Caco-2 (cell line): ENCODE data around the gene RPL15. TPM values are rescaled to one million over a fixed set of nuclear protein-coding genes. Genes with fewer than 3 reads are reported as not detected.
"Not testable (repeated sequence)": the region's sequence is repeated elsewhere in the genome, so short reads cannot be mapped to it uniquely, and the experiment has no call there.

ENCODE experiments used
- BruUV-seq: library from RNA; stranded (reverse); fragments of 400-500 nt; replicated peaks from 2 replicates; lab custom pipeline; 2021; lab: Mats Ljungman, UMichigan
- CTCF ChIA-PET: fragments of 300-600 bp; sonication (Branson Sonifier 250); formaldehyde crosslinking; loops from one replicate; lab custom pipeline; 2022; ENCODE audit warnings: antibody characterized with exemption; lab: Charles Lee
- POLR2A ChIA-PET: fragments of 300-600 bp; sonication (Branson Sonifier 250); formaldehyde crosslinking; loops from one replicate; lab custom pipeline; 2022; ENCODE audit warnings: antibody characterized with exemption; lab: Charles Lee
- DNase-seq, 2 experiments: peaks; one replicate each; pipeline versions ENCODE4 v3.0.0 to v3.0.0-alpha.2; 2020 to 2022
- H3K27me3 ChIP-seq: replicated peaks from 2 replicates; pipeline ENCODE4 v1.6.0; 2011; ENCODE audit warnings: low read length; ENCODE audit not compliant: control insufficient read depth, insufficient read depth
- H3K36me3 ChIP-seq: 2 replicates; pipeline ENCODE4 v1.5.1; 2011; ENCODE audit warnings: low read length; ENCODE audit not compliant: control insufficient read depth, insufficient read depth
- H3K4me1 ChIP-seq: fragments of 250-450 bp; sonication (Bioruptor Pico); 2 replicates; pipeline ENCODE4 v1.5.1; 2020; ENCODE audit warnings: mild to moderate bottlenecking
- H3K4me3 ChIP-seq: 2 replicates; pipeline ENCODE4 v1.5.1; 2011; ENCODE audit warnings: low read depth, mild to moderate bottlenecking, control low read depth, low read length
- H3K9me3 ChIP-seq: fragments of 250-450 bp; sonication (Bioruptor Pico); 2 replicates; pipeline ENCODE4 v1.5.1; 2020; ENCODE audit warnings: mild to moderate bottlenecking, moderate library complexity
- H3K27ac Mint-ChIP-seq: one replicate; pipeline ENCODE4 v1.8.0; 2022; ENCODE audit warnings: mixed read lengths; ENCODE audit not compliant: unreplicated experiment
- H3K27me3 Mint-ChIP-seq: one replicate; pipeline ENCODE4 v1.8.0; 2022; ENCODE audit warnings: mixed read lengths; ENCODE audit not compliant: insufficient read depth, unreplicated experiment
- H3K36me3 Mint-ChIP-seq: one replicate; pipeline ENCODE4 v1.8.0; 2022; ENCODE audit warnings: mild to moderate bottlenecking, mixed read lengths; ENCODE audit not compliant: insufficient read depth, unreplicated experiment
- H3K4me1 Mint-ChIP-seq: one replicate; pipeline ENCODE4 v1.8.0; 2022; ENCODE audit warnings: low read depth, mixed read lengths; ENCODE audit not compliant: unreplicated experiment
- H3K4me3 Mint-ChIP-seq: one replicate; pipeline ENCODE4 v1.8.0; 2022; ENCODE audit warnings: mild to moderate bottlenecking, moderate library complexity, mixed read lengths; ENCODE audit not compliant: unreplicated experiment
- H3K9me3 Mint-ChIP-seq: one replicate; pipeline ENCODE4 v1.8.0; 2022; ENCODE audit warnings: mixed read lengths; ENCODE audit not compliant: unreplicated experiment
- CTCF ChIP-seq, 2 experiments: fragments of 200-600 bp in 1 of 2; IDR thresholded peaks; 1 replicate in 1 of 2; 2 replicates in 1 of 2; pipeline versions ENCODE4 v1.5.1 to v1.8.0; 2011 to 2022; ENCODE audit warnings: antibody characterized with exemption in 1 of 2, control low read depth in 1 of 2, inconsistent platforms in 1 of 2, low read depth in 1 of 2, low read length in 1 of 2, mild to moderate bottlenecking in 1 of 2, moderate library complexity in 1 of 2; ENCODE audit not compliant: insufficient read depth in 1 of 2, severe bottlenecking in 1 of 2, unreplicated experiment in 1 of 2
- intact Hi-C: fragments of 100-400 bp; cut with micrococcal nuclease; formaldehyde crosslinking; loops from one replicate; pipeline ENCODE4 v1.10.0; 2022; ENCODE audit not compliant: unreplicated experiment
- total RNA-seq: library from RNA; stranded (reverse); gene quantifications from 2 replicates; pipeline ENCODE4 v1.2.3, GENCODE V29; 2022

The RPL15 gene
- total RNA-seq, 1 experiment from 2014 or later: 1,698 TPM

DNA sequence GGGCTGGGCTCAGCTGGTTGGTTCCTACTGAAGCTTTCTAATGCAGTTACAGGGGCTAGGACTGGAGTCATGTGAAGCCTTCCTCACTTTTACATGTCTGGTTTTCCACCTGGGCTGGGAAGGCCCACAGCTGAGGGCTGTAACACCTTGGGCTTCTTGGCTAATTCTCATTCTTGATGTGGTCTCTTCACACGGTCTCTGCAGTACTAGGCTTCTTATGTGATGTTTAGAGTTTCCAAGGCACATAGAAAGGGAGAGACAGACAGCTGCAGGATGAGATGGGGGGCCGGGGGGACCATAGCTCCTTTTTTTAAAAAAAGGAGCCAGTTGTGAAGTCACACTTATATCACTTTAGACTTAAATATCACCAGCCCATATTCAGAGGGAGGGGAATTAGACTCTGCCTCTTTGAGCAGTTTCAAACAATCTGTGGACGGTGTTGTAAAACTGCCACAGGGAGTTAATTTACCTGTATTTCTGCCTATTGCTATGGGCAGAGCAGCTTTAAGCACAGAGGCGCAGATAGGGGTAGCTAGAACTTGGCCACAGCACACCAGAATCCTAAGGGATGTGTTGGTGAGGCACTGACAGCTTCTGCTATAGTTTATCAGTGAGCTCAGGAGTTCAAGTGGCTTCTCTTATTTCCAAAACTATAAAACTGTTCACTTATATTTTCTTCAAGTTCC lies 46.8 kb upstream of the RPL15 start:
- Histone ChIP-seq H3K27me3 (no peaks in the 10 kb centered on the region), H3K36me3 (no peaks in the 10 kb centered on the region), H3K4me1 (peaks cover 11% of the 10 kb centered on the region), H3K9me3 (no peaks in the 10 kb centered on the region), H3K4me3 (no peak overlapping the region)
- Mint-ChIP-seq H3K4me3 (no peak overlapping the region), H3K27ac (no peak overlapping the region), H3K27me3 (no peaks in the 10 kb centered on the region), H3K4me1 (peaks cover 7% of the 10 kb centered on the region), H3K36me3 (peaks cover 4% of the 10 kb centered on the region), H3K9me3 (no peaks in the 10 kb centered on the region)
- BruUV-seq: no TSS peak
- DNase-seq: no peak
- CTCF ChIA-PET: no interaction called here
- POLR2A ChIA-PET: no interaction called here
- intact Hi-C loops: no loop called here
- no peak for TF ChIP-seq CTCF (IDR thresholded peaks at IDR 0.05; ENCODE audit: insufficient read depth in 1 of 2, low read depth in 1 of 2, low read length in 1 of 2, severe bottlenecking in 1 of 2, unreplicated experiment in 1 of 2)

- DNase-seq, intact Hi-C loops, BruUV-seq, H3K9me3 ChIP-seq, H3K4me3 ChIP-seq, H3K36me3 Mint-ChIP-seq, H3K4me3 Mint-ChIP-seq, H3K4me1 ChIP-seq, H3K27ac Mint-ChIP-seq, CTCF ChIA-PET, POLR2A ChIA-PET, H3K4me1 Mint-ChIP-seq, H3K36me3 ChIP-seq, H3K27me3 Mint-ChIP-seq, H3K9me3 Mint-ChIP-seq, H3K27me3 ChIP-seq: not testable (repeated sequence)
Observed at GRCh38 chr3:23870663-23871043, 46.3 kb upstream of the RPL15 start.

DNA sequence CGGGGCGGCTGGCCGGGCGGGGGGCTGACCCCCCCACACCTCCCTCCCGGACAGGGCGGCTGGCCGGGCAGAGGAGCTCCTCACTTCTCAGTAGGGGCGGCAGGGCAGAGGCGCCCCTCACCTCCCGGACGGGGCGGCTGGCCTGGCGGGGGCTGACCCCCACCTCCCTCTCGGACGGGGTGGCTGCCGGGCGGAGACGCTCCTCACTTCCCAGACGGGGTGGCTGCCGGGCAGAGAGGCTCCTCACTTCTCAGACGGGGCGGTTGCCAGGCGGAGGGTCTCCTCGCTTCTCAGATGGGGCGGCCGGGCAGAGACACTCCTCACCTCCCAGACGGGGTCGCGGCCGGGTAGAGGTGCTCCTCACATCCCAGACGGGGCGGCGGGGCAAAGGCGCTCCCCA lies 45.6 kb upstream of the RPL15 start:
- H3K9me3 ChIP-seq, CTCF ChIA-PET, BruUV-seq, H3K36me3 ChIP-seq, H3K4me1 Mint-ChIP-seq, H3K4me1 ChIP-seq, H3K4me3 Mint-ChIP-seq, intact Hi-C loops, H3K36me3 Mint-ChIP-seq, H3K9me3 Mint-ChIP-seq, DNase-seq, H3K27me3 ChIP-seq, POLR2A ChIA-PET, H3K4me3 ChIP-seq, H3K27ac Mint-ChIP-seq, H3K27me3 Mint-ChIP-seq: not testable (repeated sequence)

DNA sequence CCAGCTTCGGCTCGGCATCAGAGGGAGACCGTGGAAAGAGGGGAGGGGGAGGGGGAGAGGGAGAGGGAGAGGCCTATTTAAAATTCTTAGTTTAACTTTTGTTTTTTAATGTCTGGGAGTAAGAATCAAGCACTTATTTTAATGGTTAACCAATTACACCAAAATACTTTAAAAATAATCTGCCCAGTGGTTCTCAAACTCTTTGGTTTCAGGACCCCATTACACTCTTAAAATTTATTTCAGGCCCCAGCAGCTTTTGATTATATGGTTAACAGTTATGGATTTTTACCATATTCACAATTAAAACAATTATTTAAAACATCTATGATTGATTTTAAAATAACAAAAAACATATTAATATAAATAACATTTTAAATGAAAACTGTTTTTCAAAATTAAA lies 44.6 kb upstream of the RPL15 start:
- CTCF ChIA-PET: no interaction called here

More for the DNA sequence above, 44.6 kb upstream of the RPL15 start:
- H3K27me3 ChIP-seq: no peaks in the 10 kb centered on the region
- Mint-ChIP-seq H3K4me3 (no peak overlapping the region), H3K27me3 (no peaks in the 10 kb centered on the region), H3K27ac (no peak overlapping the region), H3K36me3 (peaks cover 5% of the 10 kb centered on the region), H3K9me3 (no peaks in the 10 kb centered on the region), H3K4me1 (no peaks in the 10 kb centered on the region)
- intact Hi-C loops: no loop called here
- H3K4me3 ChIP-seq: no peak overlapping the region
- no TSS peak for BruUV-seq
- TF ChIP-seq CTCF (IDR thresholded peaks at IDR 0.05; ENCODE audit: insufficient read depth in 1 of 2, low read depth in 1 of 2, low read length in 1 of 2, severe bottlenecking in 1 of 2, unreplicated experiment in 1 of 2): no peak
- DNase-seq: no peak
- H3K4me1 ChIP-seq: no peaks in the 10 kb centered on the region
- no peaks in the 10 kb centered on the region for H3K9me3 ChIP-seq
- no peaks in the 10 kb centered on the region for H3K36me3 ChIP-seq
- POLR2A ChIA-PET: no interaction called here
